WTC11 (cell line): Measurements from ENCODE around the gene UBR4. TPM values are rescaled to one million over a fixed set of nuclear protein-coding genes. Genes with fewer than 3 reads are reported as not detected.

ENCODE experiments used
- ATAC-seq: fragments of 200-7000 bp; cut with Tn5 transposase; 2 replicates; pipeline ENCODE4 v1.10.0; 2021; ENCODE audit warnings: mild to moderate bottlenecking, moderate library complexity
- CTCF ChIA-PET: fragments of 300-600 bp; sonication (Branson Sonifier 250); formaldehyde crosslinking; loops from one replicate; lab custom pipeline; 2021; ENCODE audit warnings: antibody characterized with exemption; lab: Charles Lee
- POLR2A ChIA-PET: fragments of 350-600 bp; sonication (Branson Sonifier 250); formaldehyde crosslinking; loops from one replicate; lab custom pipeline; 2021; ENCODE audit warnings: antibody characterized with exemption; lab: Charles Lee
- DNase-seq: peaks from one replicate; pipeline ENCODE4 v3.0.0; 2021; ENCODE audit warnings: low spot score
- H3K27ac Mint-ChIP-seq: 2 replicates; pipeline ENCODE4 v1.8.0; 2021; ENCODE audit warnings: mixed read lengths
- H3K27me3 Mint-ChIP-seq: 2 replicates; pipeline ENCODE4 v1.8.0; 2021; ENCODE audit warnings: low read depth, mild to moderate bottlenecking, moderate library complexity, mixed read lengths
- H3K36me3 Mint-ChIP-seq: 2 replicates; pipeline ENCODE4 v1.8.0; 2021; ENCODE audit warnings: mixed read lengths
- H3K4me1 Mint-ChIP-seq: 2 replicates; pipeline ENCODE4 v1.8.0; 2022; ENCODE audit warnings: mixed read lengths
- H3K4me3 Mint-ChIP-seq: 2 replicates; pipeline ENCODE4 v1.8.0; 2021; ENCODE audit warnings: mild to moderate bottlenecking, moderate library complexity, mixed read lengths
- H3K9me3 Mint-ChIP-seq: 2 replicates; pipeline ENCODE4 v1.8.0; 2021; ENCODE audit warnings: mixed read lengths
- MXD4 ChIP-seq: fragments of 250-450 bp; sonication (Bioruptor Pico); IDR thresholded peaks from 2 replicates; pipeline ENCODE4 v1.8.0; 2021; ENCODE audit warnings: mild to moderate bottlenecking, moderate library complexity, borderline replicate concordance
- MYBL2 ChIP-seq: sonication (generic); formaldehyde crosslinking; IDR thresholded peaks from 2 replicates; pipeline ENCODE4 v1.8.1; 2023; ENCODE audit warnings: mild to moderate bottlenecking, moderate library complexity, missing genetic modification reagents
- TCF7 ChIP-seq: sonication (generic); formaldehyde crosslinking; IDR thresholded peaks from 2 replicates; pipeline ENCODE4 v1.8.0; 2022; ENCODE audit warnings: mild to moderate bottlenecking, low read depth, missing genetic modification reagents, moderate library complexity
- TP53 ChIP-seq: sonication (generic); formaldehyde crosslinking; IDR thresholded peaks from 2 replicates; pipeline ENCODE4 v1.8.1; 2023; ENCODE audit warnings: mild to moderate bottlenecking, missing genetic modification reagents
- total RNA-seq: library from RNA; stranded (reverse); gene quantifications from 3 replicates; pipeline ENCODE4 v1.2.3, GENCODE V29; 2021
- TF ChIP-seq, protein P1 (sequence below): fragments of 250-450 bp; sonication (Bioruptor Pico); IDR thresholded peaks from 2 replicates; pipeline ENCODE4 v1.9.0; 2021; ENCODE audit warnings: mild to moderate bottlenecking
- TF ChIP-seq, protein P2 (sequence below): sonication (generic); formaldehyde crosslinking; conservative IDR thresholded peaks from 2 replicates; pipeline ENCODE4 v1.8.1; 2022; ENCODE audit warnings: mild to moderate bottlenecking, missing genetic modification reagents
- TF ChIP-seq, protein P3 (sequence below): fragments of 200-600 bp; IDR thresholded peaks from 2 replicates; pipeline ENCODE4 v1.8.0; 2022; ENCODE audit warnings: antibody characterized with exemption
- TF ChIP-seq, protein P4 (sequence below): sonication (generic); formaldehyde crosslinking; IDR thresholded peaks from 2 replicates; pipeline ENCODE4 v1.8.1; 2023; ENCODE audit warnings: mild to moderate bottlenecking, missing genetic modification reagents, moderate library complexity
- TF ChIP-seq, protein P5 (sequence below): fragments of 250-450 bp; sonication (Bioruptor Pico); IDR thresholded peaks from 2 replicates; pipeline ENCODE4 v1.8.0; 2021; ENCODE audit warnings: mild to moderate bottlenecking

UBR4 gene
- total RNA-seq, 1 experiment from 2014 or later = 179 TPM

DNA sequence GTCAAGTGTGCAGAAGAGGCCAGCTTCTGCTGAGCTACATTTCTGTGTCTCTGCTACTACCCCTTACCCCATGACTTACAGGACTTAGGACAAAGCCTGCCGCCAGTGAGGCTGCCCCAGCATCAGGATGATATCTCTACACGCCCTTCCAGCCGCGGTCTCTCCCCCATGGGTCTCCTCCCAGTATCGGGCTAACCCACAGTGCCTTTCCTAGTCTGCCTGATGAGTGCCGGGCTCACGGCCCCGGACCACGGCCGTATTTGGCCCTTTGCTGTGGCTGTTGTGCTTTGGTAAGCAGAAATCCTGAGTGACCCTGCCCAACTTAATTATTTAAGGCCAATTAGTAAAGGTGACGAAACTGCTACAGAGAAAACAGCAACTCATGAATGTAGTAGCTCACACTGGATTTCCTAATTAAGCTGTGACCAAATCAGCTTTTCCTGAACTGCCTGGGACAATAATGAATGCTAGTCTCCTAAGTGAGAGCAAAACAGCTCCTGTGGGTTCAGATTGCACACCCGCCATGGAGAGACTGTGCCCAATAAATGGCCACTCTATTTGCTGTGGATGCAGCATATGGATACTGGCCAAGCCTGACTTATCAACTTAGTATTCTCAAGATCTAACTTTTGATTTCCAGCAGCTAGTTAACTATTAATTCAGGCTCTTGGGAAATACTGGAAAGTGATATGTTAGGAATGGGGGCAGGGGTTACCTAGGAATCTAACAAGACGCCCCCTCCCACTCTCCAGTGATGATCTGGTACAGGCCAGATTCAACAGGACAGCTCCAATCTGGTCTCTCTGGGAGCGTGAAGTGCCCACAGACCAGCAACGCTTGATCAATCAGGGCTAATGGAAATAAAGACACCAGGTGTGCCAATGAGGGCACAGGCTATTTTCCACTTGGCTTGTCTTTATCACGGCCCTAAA is 130.3 kb downstream of the UBR4 start (continued):
- TF ChIP-seq, protein P1, sequence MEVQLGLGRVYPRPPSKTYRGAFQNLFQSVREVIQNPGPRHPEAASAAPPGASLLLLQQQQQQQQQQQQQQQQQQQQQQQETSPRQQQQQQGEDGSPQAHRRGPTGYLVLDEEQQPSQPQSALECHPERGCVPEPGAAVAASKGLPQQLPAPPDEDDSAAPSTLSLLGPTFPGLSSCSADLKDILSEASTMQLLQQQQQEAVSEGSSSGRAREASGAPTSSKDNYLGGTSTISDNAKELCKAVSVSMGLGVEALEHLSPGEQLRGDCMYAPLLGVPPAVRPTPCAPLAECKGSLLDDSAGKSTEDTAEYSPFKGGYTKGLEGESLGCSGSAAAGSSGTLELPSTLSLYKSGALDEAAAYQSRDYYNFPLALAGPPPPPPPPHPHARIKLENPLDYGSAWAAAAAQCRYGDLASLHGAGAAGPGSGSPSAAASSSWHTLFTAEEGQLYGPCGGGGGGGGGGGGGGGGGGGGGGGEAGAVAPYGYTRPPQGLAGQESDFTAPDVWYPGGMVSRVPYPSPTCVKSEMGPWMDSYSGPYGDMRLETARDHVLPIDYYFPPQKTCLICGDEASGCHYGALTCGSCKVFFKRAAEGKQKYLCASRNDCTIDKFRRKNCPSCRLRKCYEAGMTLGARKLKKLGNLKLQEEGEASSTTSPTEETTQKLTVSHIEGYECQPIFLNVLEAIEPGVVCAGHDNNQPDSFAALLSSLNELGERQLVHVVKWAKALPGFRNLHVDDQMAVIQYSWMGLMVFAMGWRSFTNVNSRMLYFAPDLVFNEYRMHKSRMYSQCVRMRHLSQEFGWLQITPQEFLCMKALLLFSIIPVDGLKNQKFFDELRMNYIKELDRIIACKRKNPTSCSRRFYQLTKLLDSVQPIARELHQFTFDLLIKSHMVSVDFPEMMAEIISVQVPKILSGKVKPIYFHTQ (CRISPR knock-in tag) = no peak
- no peak for TF ChIP-seq TP53
- TF ChIP-seq, protein P2, sequence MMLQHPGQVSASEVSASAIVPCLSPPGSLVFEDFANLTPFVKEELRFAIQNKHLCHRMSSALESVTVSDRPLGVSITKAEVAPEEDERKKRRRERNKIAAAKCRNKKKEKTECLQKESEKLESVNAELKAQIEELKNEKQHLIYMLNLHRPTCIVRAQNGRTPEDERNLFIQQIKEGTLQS (CRISPR knock-in tag) = no peak

GRCh38 chr1:19078536-19078935 is 131.5 kb downstream of the UBR4 start:
- no peak overlapping the region for H3K4me3 Mint-ChIP-seq
- ChIA-PET CTCF (interaction anchor here (1.1 kb wide), 1 partner anchor 35 kb away, joined by 4 read pairs; no protein-coding TSS in a partner anchor), POLR2A (interaction anchor here (0.7 kb wide), 1 partner anchor 62 kb away, joined by 3 read pairs; no protein-coding TSS in a partner anchor)
- no peaks in the 10 kb centered on the region for H3K27me3 Mint-ChIP-seq
- H3K36me3 Mint-ChIP-seq = peaks cover 86% of the 10 kb centered on the region
- ATAC-seq (no peak), DNase-seq (no peak)
- no peak overlapping the region for H3K27ac Mint-ChIP-seq
- no peaks in the 10 kb centered on the region for H3K4me1 Mint-ChIP-seq
- TF ChIP-seq MXD4 (CRISPR knock-in tag) (no peak), TCF7 (CRISPR knock-in tag) (no peak), MYBL2 (CRISPR knock-in tag) (no peak)
- TF ChIP-seq, protein P1 (CRISPR knock-in tag) = no peak
- TF ChIP-seq, protein P3, sequence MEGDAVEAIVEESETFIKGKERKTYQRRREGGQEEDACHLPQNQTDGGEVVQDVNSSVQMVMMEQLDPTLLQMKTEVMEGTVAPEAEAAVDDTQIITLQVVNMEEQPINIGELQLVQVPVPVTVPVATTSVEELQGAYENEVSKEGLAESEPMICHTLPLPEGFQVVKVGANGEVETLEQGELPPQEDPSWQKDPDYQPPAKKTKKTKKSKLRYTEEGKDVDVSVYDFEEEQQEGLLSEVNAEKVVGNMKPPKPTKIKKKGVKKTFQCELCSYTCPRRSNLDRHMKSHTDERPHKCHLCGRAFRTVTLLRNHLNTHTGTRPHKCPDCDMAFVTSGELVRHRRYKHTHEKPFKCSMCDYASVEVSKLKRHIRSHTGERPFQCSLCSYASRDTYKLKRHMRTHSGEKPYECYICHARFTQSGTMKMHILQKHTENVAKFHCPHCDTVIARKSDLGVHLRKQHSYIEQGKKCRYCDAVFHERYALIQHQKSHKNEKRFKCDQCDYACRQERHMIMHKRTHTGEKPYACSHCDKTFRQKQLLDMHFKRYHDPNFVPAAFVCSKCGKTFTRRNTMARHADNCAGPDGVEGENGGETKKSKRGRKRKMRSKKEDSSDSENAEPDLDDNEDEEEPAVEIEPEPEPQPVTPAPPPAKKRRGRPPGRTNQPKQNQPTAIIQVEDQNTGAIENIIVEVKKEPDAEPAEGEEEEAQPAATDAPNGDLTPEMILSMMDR = no peak
- TF ChIP-seq, protein P4, sequence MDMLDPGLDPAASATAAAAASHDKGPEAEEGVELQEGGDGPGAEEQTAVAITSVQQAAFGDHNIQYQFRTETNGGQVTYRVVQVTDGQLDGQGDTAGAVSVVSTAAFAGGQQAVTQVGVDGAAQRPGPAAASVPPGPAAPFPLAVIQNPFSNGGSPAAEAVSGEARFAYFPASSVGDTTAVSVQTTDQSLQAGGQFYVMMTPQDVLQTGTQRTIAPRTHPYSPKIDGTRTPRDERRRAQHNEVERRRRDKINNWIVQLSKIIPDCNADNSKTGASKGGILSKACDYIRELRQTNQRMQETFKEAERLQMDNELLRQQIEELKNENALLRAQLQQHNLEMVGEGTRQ (CRISPR knock-in tag) = no peak
- TF ChIP-seq, protein P5, sequence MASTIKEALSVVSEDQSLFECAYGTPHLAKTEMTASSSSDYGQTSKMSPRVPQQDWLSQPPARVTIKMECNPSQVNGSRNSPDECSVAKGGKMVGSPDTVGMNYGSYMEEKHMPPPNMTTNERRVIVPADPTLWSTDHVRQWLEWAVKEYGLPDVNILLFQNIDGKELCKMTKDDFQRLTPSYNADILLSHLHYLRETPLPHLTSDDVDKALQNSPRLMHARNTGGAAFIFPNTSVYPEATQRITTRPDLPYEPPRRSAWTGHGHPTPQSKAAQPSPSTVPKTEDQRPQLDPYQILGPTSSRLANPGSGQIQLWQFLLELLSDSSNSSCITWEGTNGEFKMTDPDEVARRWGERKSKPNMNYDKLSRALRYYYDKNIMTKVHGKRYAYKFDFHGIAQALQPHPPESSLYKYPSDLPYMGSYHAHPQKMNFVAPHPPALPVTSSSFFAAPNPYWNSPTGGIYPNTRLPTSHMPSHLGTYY (CRISPR knock-in tag) = no peak
- TF ChIP-seq, all 79 proteins: peak for 0
- no peaks in the 10 kb centered on the region for H3K9me3 Mint-ChIP-seq
